MM.1S (cell line): ENCODE data around the gene USB1.
"Not testable (repeated sequence)": the region's sequence is repeated elsewhere in the genome, so short reads cannot be mapped to it uniquely, and the experiment has no call there.

Experiments used
- DNase-seq: peaks from one replicate; pipeline ENCODE4 v3.0.0-alpha.2; 2015
- H2AFZ ChIP-seq: fragments of 300-600 bp; sonication (generic); 2 replicates; pipeline ENCODE4 v1.6.0; 2016; ENCODE audit warnings: antibody characterized with exemption, low read length
- H3F3A ChIP-seq: fragments of 300-600 bp; sonication (generic); 2 replicates; pipeline ENCODE4 v1.6.1; 2016; ENCODE audit warnings: mild to moderate bottlenecking, antibody characterized with exemption, low read length, moderate library complexity, mixed read lengths; ENCODE audit not compliant: insufficient read depth
- H3K27ac ChIP-seq: fragments of 300-600 bp; sonication (generic); 2 replicates; pipeline ENCODE4 v1.5.1; 2016; ENCODE audit warnings: mild to moderate bottlenecking, low read length
- H3K27me3 ChIP-seq: fragments of 300-600 bp; sonication (generic); replicated peaks from 2 replicates; pipeline ENCODE4 v1.6.0; 2016; ENCODE audit warnings: low read length; ENCODE audit not compliant: insufficient read depth
- H3K36me3 ChIP-seq: fragments of 300-600 bp; sonication (generic); replicated peaks from 2 replicates; pipeline ENCODE4 v1.6.1; 2016; ENCODE audit warnings: mild to moderate bottlenecking, low read length, mixed read lengths; ENCODE audit not compliant: insufficient read depth
- H3K4me1 ChIP-seq: fragments of 300-600 bp; sonication (generic); 2 replicates; pipeline ENCODE4 v1.6.1; 2016; ENCODE audit warnings: low read length, mixed read lengths
- H3K4me2 ChIP-seq: fragments of 300-600 bp; sonication (generic); 2 replicates; pipeline ENCODE4 v1.6.0; 2016; ENCODE audit warnings: low read depth, low read length
- H3K4me3 ChIP-seq: fragments of 300-600 bp; sonication (generic); 2 replicates; pipeline ENCODE4 v1.5.1; 2016; ENCODE audit warnings: low read length, mixed read lengths
- H3K79me2 ChIP-seq: fragments of 300-600 bp; sonication (generic); 2 replicates; pipeline ENCODE4 v1.6.1; 2016; ENCODE audit warnings: mixed run types, low read length, mixed read lengths
- H3K9ac ChIP-seq: fragments of 300-600 bp; sonication (generic); 2 replicates; pipeline ENCODE4 v1.6.1; 2016; ENCODE audit warnings: low read length, mixed read lengths
- H3K9me2 ChIP-seq: fragments of 300-600 bp; sonication (generic); replicated peaks from 2 replicates; pipeline ENCODE4 v1.6.1; 2016; ENCODE audit warnings: mild to moderate bottlenecking, low read length, mixed read lengths; ENCODE audit not compliant: insufficient read depth
- H3K9me3 ChIP-seq: fragments of 300-600 bp; sonication (generic); replicated peaks from 2 replicates; pipeline ENCODE4 v1.6.1; 2016; ENCODE audit warnings: mild to moderate bottlenecking, low read length, mixed read lengths; ENCODE audit not compliant: insufficient read depth
- H4K20me1 ChIP-seq: fragments of 300-600 bp; sonication (generic); 2 replicates; pipeline ENCODE4 v1.6.1; 2016; ENCODE audit warnings: mild to moderate bottlenecking, low read length, moderate library complexity, mixed read lengths; ENCODE audit not compliant: insufficient read depth
- CTCF ChIP-seq: fragments of 300-600 bp; sonication (generic); IDR thresholded peaks from 2 replicates; pipeline ENCODE4 v1.5.1; 2016; ENCODE audit warnings: antibody characterized with exemption, low read length, mixed read lengths
- EZH2 ChIP-seq: fragments of 300-600 bp; sonication (generic); optimal IDR thresholded peaks from 2 replicates; pipeline ENCODE3; 2017; ENCODE audit warnings: low read depth, mild to moderate bottlenecking, antibody characterized with exemption, low read length, mixed read lengths
- EZH2phosphoT487 ChIP-seq: fragments of 300-600 bp; sonication (generic); IDR thresholded peaks from 2 replicates; pipeline ENCODE4 v1.6.1; 2018; ENCODE audit warnings: antibody characterized with exemption, low read length

Gene USB1

GRCh38 chr16:58002936-58003335 is 1.7 kb downstream of the USB1 start:
- no peak overlapping the region for H3K27ac ChIP-seq
- no peak overlapping the region for H3K9ac ChIP-seq
- TF ChIP-seq EZH2phosphoT487 (no peak), EZH2 (no peak), CTCF (no peak)
- H3K4me2 ChIP-seq: no peak overlapping the region
- H3K4me1 ChIP-seq: peaks cover 16% of the 10 kb centered on the region
- H3K79me2 ChIP-seq: peaks cover 15% of the 10 kb centered on the region
- no peak overlapping the region for H3K4me3 ChIP-seq
- DNase-seq: no peak
- no peaks in the 10 kb centered on the region for H3K27me3 ChIP-seq
- H3F3A ChIP-seq: peaks cover 14% of the 10 kb centered on the region
- no peaks in the 10 kb centered on the region for H3K9me2 ChIP-seq
- H3K36me3 ChIP-seq: no peaks in the 10 kb centered on the region
- no peak overlapping the region for H2AFZ ChIP-seq
- no peaks in the 10 kb centered on the region for H4K20me1 ChIP-seq
- no peaks in the 10 kb centered on the region for H3K9me3 ChIP-seq

GRCh38 chr16:58004736-58005135 is 3.5 kb downstream of the USB1 start:
- H3K9me3 ChIP-seq, H3K9ac ChIP-seq, H3K4me2 ChIP-seq, H3K27me3 ChIP-seq, H4K20me1 ChIP-seq, H3K79me2 ChIP-seq, H3K4me3 ChIP-seq, H3K9me2 ChIP-seq, H3K27ac ChIP-seq, H3F3A ChIP-seq, H3K4me1 ChIP-seq, H3K36me3 ChIP-seq, H2AFZ ChIP-seq, DNase-seq: not testable (repeated sequence)

- no peaks in the 10 kb centered on the region for H3K27me3 ChIP-seq
- no peaks in the 10 kb centered on the region for H3K9me3 ChIP-seq
- H3K79me2 ChIP-seq: no peaks in the 10 kb centered on the region
- no peak overlapping the region for H3K4me2 ChIP-seq
- H3F3A ChIP-seq: no peaks in the 10 kb centered on the region
- H3K9me2 ChIP-seq: no peaks in the 10 kb centered on the region
- no peaks in the 10 kb centered on the region for H3K4me1 ChIP-seq
- no peak overlapping the region for H3K4me3 ChIP-seq
- TF ChIP-seq EZH2 (no peak), EZH2phosphoT487 (no peak), CTCF (no peak)
- no peaks in the 10 kb centered on the region for H3K36me3 ChIP-seq
- no peaks in the 10 kb centered on the region for H4K20me1 ChIP-seq
- no peak for DNase-seq
- H3K9ac ChIP-seq: no peak overlapping the region
- H2AFZ ChIP-seq: no peak overlapping the region
- H3K27ac ChIP-seq: no peak overlapping the region
Measured at GRCh38 chr16:58009856-58010416, 8.7 kb downstream of the USB1 start.

- Histone ChIP-seq H3K27ac (no peak overlapping the region), H3K79me2 (no peaks in the 10 kb centered on the region), H2AFZ (no peak overlapping the region), H3K4me2 (no peak overlapping the region), H3K4me3 (no peak overlapping the region), H3K9ac (no peak overlapping the region), H3K36me3 (no peaks in the 10 kb centered on the region), H3K4me1 (no peaks in the 10 kb centered on the region), H3K27me3 (no peaks in the 10 kb centered on the region), H3K9me2 (no peaks in the 10 kb centered on the region), H3K9me3 (no peaks in the 10 kb centered on the region), H4K20me1 (no peaks in the 10 kb centered on the region), H3F3A (no peaks in the 10 kb centered on the region)
- TF ChIP-seq CTCF: no peak
- no peak for TF ChIP-seq EZH2
- no peak for TF ChIP-seq EZH2phosphoT487
- DNase-seq: no peak
Measured at GRCh38 chr16:58010886-58011285, 9.7 kb downstream of the USB1 start.
